NCI-H1930 (cell line): ENCODE data around the gene FECH.
"Not testable (repeated sequence)": the region's sequence is repeated elsewhere in the genome, so short reads cannot be mapped to it uniquely, and the experiment has no call there.

Experiments used
- DNase-seq, 2 experiments: peaks; one replicate each; lab custom pipeline; 2025; lab: John Stamatoyannopoulos, UW

Gene FECH

DNA sequence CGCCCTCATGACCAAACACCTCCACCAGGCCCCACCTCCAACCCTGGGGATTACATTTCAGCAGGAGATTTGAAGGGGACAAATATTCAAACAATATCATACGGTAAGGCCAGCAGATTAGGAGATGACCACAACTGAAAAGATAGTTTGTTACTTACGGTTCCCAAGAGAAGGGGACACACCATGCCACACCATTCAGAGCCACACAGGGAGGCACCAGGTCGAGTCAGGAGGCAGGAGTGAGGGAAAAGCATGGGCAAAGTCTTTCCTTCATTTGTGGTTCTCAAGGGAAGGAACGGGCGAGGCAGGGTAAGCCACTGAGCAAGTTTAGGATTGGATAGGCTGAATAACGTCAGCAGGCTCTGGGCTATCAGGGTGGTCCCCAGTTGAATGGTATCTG lies 57.4 kb downstream of the FECH start:
- DNase-seq, result no peak

DNA sequence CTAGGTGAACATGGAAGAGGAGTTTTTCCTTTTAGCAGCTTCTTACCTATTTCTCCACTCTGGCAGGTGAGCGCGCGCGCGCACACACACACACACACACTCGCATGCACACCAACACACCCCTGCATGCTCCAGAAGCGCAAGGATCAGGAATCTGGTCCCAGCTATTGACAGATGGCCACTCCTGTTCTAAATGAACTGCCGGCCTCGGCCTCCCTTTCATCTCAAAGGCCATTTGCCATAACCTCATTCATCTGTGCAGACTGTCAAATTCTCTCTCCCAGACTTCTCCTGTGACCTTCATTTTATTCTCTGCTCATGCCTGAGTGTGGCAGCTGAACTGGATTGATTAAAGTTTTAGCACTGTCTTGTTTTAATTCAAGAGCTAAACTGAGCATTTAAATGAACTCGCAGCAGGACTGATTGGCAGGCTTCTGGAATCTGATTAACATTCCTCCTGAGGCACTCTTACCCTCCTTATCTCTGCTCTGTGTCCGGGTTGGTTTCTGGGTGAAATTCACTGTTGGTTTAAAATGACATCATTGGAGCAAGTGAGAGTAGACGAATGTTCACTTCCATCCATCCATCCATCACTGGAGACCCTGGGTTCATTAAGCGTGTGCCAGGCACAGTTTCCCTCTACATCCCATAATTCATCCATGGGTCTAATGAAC lies 58.8 kb downstream of the FECH start:
- DNase-seq, result no peak

DNA sequence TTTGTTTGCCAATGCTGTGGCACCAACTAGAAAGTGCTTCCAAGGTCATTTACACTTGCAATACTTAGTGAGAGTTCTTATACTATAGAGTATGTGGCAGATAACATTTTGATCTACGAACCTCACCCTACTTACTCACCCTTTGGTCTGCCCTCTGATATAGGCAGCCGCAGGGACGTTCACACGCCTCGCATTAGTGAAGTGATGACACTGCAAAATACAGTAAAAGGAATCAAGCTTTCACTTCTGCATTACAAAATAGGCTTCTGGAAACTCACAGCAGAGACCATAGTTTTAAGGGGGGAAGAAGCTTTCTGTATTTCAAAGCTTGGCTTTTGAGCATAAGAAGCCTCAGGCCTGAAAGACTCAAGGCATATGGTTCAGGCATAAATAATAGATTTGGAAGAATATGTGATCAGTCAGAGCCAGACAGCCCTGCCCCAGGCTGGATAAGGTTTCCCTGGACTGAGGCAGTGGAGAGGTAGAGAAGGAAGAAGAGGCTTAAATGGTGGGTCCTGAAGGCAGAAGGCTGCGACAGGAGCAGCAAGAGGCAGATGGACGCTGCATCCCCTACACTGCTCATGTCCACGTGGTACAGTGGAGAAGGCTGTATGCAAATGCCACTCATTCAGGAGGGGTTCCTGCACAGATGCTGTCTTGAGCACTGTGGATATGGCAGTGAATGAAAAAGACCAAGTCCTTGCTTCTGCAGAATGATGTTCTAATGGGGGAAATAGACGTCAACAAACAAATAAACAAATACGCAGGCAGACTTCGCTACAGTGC lies 63.1 kb downstream of the FECH start:
- no peak for DNase-seq

DNA sequence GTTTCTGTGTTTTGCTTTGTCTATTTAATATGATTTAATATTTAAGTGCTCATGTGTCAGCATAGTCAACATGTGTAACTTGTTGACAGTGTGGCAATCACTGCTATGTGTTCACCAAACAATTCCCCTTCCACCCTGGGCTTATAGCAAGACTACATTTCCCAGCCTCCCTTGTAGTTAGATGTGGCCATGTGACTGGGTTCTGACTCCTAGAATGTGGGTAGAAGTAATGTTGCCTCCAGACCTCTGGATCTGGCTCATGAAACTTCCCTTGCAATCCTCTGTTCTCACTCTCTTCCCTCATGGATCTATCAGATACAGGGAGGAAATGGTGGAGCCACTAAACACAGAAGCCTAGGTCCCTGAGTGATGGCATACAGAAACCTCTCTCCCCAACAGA lies 64.2 kb downstream of the FECH start:
- not testable (repeated sequence) for DNase-seq

DNA sequence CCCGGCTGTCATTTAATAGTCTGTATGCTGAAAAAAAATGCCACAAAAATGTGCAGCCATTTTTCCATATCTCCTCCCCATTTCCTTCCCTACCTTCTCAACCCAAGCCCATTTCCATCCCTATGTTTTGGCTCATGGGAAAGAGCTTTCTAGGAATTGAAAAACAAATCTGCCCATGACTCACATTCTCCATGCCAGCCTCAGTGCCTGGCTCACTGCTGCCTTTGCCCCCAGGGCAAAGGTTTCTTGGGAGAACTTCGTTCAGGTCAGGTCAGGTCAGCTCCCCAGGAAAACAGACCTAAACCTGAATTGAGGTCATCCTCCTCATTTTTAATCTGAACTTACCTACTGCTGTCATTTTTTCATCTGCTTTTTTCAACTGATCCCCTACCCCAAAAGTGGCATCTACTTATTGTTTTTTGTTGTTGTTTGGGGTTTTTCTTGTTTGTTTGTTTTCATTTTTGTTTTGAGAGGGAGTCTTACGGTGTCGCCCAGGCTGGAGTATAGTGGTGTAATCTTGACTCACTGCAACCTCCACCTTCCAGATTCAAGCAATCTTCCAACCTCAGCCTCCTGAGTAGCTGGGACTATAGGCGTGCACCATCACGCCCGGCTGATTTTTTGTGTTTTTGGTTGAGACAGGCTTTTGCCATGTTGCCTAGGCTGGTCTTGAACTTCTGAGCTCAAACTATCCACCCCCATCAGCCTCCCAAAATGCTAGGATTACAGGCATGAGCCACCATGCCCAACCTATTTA lies 66.7 kb downstream of the FECH start:
- no peak for DNase-seq

DNA sequence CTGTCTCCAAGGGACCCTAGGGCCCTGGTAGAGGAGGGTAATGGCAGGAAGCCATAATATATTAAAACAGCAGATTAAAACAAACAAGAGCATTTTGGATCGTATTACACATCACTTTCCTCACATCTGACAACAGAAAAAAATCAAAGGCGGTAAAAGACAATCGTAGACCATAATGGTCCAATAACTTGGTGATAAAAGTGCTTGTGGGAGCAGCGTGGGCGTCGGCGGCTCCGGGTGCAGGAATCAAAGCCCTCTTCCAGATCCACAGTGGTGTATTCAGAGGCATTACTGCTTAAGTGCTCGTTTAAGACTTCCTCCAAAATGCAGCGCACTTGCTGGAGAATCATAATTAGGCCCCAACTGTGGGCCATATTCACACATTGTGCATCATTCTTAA lies 68.0 kb downstream of the FECH start:
- no peak for DNase-seq

DNA sequence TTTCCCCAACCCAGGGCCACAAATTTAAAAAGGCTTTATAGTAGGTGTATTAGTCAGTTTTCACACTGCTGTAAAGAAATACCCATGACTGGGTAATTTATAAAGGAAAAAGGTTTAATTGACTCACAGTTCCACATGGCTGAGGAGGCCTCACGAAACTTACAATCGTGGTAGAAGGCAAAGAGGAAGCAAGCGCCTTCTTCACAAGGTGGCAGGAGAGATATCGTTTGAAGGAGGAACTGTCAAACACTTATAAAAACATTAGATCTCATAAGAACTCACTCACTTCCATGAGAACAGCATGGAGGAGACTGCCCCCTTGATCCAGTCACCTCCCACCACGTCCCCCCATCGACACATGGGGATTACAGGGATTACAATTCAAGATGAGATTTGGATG lies 70.4 kb downstream of the FECH start:
- no peak for DNase-seq

DNA sequence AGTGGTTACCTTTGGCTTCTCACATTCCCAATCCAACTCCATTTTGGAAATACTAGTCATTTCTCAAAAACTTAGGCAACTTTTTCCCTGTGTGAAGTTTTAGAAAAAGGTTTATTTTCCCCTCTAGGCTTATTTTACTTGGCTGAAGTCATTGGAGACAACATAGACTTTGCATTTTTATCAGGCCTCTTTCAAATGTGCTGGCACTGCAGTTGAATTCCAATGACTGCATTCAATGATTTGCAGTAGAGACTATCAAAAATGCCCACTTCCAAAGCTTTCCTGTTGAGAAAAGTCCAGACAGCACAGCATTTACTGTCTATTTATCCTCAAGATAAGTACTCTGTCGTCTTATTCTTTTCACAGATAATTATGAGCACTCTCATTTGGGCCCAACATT lies 81.3 kb downstream of the FECH start:
- no peak for DNase-seq

DNA sequence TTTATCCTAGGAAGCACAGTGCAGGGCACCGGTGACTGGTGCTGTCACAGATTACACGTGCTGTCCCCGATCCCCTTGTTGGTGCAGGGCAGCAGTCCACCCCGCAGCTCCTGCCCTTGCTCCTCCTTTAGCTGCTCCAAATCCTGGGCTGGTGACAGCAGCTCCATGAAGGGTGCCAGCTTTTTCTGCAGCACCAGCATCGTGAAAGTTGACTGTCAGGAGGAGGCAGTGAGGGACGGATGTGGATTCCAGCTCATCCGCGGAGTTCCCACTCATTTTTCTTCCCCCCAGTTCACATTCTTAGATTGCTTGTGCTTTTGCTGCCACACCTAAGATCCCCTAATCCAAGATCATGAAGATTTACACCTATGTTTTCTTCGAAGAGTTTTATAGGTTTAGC lies 83.9 kb downstream of the FECH start:
- no peak for DNase-seq

DNA sequence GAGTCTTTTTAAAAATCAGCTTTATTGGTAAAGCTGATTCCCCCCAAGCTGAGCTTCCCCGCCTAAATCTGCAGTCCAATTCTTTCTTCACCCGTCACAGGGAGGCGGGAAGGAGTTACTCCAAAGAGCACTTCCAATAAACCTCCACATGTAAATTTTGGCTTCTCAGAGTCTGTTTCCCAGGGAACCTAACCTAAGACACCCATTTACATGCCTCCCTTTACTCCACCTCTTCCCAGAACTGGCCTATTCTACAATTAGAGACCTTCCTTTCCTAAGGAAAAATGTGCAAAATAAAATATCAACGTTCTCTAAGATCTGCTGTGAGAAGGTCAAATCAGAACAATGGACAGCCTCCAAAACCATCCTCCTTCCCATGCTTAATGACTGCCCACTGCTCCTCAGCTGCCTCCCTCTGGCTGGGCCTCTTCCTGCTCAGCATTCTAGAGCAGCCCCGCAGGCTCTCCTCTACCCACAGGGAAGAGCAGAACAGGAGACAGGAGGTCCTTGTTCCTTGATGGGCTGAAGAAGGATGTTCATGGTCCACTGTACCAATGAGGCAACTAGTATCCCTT lies 87.7 kb downstream of the FECH start:
- no peak for DNase-seq
